ENCODE data around the gene DOCK3. TPM values are rescaled to one million over a fixed set of nuclear protein-coding genes. Genes with fewer than 3 reads are reported as not detected.

The DOCK3 gene
- total and polyA plus RNA-seq, 4 donors: 0.01 to 0.08 (median 0.06) TPM; not detected in 1

GRCh38 chr3:51343918-51344687, 669.4 kb downstream of the DOCK3 start (continued):
- TF ChIP-seq NR2F2 (IDR thresholded peaks at IDR 0.05): no peak
- no peak for TF ChIP-seq TAF1 (conservative IDR thresholded peaks at IDR 0.05)

GRCh38 chr3:51350751-51351150, 676.0 kb downstream of the DOCK3 start:
- H3K9ac ChIP-seq (ENCODE audit: low read depth in 1 of 2, low read length in 2 of 2): no peak overlapping the region
- 92% methylated on average over 1 of the region's 1 CpG for WGBS
- TF ChIP-seq, protein P1, sequence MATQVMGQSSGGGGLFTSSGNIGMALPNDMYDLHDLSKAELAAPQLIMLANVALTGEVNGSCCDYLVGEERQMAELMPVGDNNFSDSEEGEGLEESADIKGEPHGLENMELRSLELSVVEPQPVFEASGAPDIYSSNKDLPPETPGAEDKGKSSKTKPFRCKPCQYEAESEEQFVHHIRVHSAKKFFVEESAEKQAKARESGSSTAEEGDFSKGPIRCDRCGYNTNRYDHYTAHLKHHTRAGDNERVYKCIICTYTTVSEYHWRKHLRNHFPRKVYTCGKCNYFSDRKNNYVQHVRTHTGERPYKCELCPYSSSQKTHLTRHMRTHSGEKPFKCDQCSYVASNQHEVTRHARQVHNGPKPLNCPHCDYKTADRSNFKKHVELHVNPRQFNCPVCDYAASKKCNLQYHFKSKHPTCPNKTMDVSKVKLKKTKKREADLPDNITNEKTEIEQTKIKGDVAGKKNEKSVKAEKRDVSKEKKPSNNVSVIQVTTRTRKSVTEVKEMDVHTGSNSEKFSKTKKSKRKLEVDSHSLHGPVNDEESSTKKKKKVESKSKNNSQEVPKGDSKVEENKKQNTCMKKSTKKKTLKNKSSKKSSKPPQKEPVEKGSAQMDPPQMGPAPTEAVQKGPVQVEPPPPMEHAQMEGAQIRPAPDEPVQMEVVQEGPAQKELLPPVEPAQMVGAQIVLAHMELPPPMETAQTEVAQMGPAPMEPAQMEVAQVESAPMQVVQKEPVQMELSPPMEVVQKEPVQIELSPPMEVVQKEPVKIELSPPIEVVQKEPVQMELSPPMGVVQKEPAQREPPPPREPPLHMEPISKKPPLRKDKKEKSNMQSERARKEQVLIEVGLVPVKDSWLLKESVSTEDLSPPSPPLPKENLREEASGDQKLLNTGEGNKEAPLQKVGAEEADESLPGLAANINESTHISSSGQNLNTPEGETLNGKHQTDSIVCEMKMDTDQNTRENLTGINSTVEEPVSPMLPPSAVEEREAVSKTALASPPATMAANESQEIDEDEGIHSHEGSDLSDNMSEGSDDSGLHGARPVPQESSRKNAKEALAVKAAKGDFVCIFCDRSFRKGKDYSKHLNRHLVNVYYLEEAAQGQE (IDR thresholded peaks at IDR 0.05): no peak
- no peak for TF ChIP-seq FOXA2 (IDR thresholded peaks at IDR 0.05)

GRCh38 chr3:51353131-51353530, 678.4 kb downstream of the DOCK3 start:
- DNase-seq (ENCODE audit: low spot score): no peak
- Histone ChIP-seq H3K9ac (ENCODE audit: low read depth in 1 of 2, low read length in 2 of 2) (no peak overlapping the region), H3K4me1 (ENCODE audit: control insufficient read depth in 4 of 4, insufficient read depth in 4 of 4, low read length in 3 of 4) (no peaks in the 10 kb centered on the region), H3K9me3 (ENCODE audit: control insufficient read depth in 4 of 4, low read length in 3 of 4) (no peaks in the 10 kb centered on the region), H3K4me3 (ENCODE audit: low read depth in 1 of 3, low read length in 3 of 3) (no peak overlapping the region), H3K27ac (ENCODE audit: low read depth in 1 of 2, low read length in 2 of 2) (no peak overlapping the region), H3K36me3 (ENCODE audit: control insufficient read depth in 4 of 4, insufficient read depth in 3 of 4, low read depth in 1 of 4, low read length in 3 of 4) (no peaks in the 10 kb centered on the region), H3K27me3 (ENCODE audit: control insufficient read depth in 4 of 4, insufficient read depth in 4 of 4, low read length in 3 of 4) (no peaks in the 10 kb centered on the region)
- TF ChIP-seq, protein P2, sequence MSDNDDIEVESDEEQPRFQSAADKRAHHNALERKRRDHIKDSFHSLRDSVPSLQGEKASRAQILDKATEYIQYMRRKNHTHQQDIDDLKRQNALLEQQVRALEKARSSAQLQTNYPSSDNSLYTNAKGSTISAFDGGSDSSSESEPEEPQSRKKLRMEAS (IDR thresholded peaks at IDR 0.05): no peak
- TF ChIP-seq HNF4A (conservative IDR thresholded peaks at IDR 0.05) (no peak), FOXA2 (IDR thresholded peaks at IDR 0.05) (no peak), YY1 (IDR thresholded peaks at IDR 0.05) (no peak), EGR1 (IDR thresholded peaks at IDR 0.05; ENCODE audit: low read depth in 2 of 2) (no peak), GABPA (IDR thresholded peaks at IDR 0.05 in 1 of 2, conservative IDR thresholded peaks at IDR 0.05 in 1 of 2) (no peak), TAF1 (conservative IDR thresholded peaks at IDR 0.05) (no peak), RAD21 (IDR thresholded peaks at IDR 0.05) (no peak), JUND (IDR thresholded peaks at IDR 0.05) (no peak), NR2F2 (IDR thresholded peaks at IDR 0.05) (no peak), RXRA (IDR thresholded peaks at IDR 0.05) (no peak), FOXA1 (IDR thresholded peaks at IDR 0.05) (no peak), ATF3 (IDR thresholded peaks at IDR 0.05) (no peak), SP1 (IDR thresholded peaks at IDR 0.05) (no peak)
- TF ChIP-seq, protein P1 (IDR thresholded peaks at IDR 0.05): no peak
- TF ChIP-seq, protein P3, sequence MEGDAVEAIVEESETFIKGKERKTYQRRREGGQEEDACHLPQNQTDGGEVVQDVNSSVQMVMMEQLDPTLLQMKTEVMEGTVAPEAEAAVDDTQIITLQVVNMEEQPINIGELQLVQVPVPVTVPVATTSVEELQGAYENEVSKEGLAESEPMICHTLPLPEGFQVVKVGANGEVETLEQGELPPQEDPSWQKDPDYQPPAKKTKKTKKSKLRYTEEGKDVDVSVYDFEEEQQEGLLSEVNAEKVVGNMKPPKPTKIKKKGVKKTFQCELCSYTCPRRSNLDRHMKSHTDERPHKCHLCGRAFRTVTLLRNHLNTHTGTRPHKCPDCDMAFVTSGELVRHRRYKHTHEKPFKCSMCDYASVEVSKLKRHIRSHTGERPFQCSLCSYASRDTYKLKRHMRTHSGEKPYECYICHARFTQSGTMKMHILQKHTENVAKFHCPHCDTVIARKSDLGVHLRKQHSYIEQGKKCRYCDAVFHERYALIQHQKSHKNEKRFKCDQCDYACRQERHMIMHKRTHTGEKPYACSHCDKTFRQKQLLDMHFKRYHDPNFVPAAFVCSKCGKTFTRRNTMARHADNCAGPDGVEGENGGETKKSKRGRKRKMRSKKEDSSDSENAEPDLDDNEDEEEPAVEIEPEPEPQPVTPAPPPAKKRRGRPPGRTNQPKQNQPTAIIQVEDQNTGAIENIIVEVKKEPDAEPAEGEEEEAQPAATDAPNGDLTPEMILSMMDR (IDR thresholded peaks at IDR 0.05; ENCODE audit: low read depth, low read length, missing input control): no peak
- TF ChIP-seq, protein P4, sequence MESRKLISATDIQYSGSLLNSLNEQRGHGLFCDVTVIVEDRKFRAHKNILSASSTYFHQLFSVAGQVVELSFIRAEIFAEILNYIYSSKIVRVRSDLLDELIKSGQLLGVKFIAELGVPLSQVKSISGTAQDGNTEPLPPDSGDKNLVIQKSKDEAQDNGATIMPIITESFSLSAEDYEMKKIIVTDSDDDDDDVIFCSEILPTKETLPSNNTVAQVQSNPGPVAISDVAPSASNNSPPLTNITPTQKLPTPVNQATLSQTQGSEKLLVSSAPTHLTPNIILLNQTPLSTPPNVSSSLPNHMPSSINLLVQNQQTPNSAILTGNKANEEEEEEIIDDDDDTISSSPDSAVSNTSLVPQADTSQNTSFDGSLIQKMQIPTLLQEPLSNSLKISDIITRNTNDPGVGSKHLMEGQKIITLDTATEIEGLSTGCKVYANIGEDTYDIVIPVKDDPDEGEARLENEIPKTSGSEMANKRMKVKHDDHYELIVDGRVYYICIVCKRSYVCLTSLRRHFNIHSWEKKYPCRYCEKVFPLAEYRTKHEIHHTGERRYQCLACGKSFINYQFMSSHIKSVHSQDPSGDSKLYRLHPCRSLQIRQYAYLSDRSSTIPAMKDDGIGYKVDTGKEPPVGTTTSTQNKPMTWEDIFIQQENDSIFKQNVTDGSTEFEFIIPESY (IDR thresholded peaks at IDR 0.05): no peak
- WGBS: 92% methylated on average over 4 of the region's 4 CpGs

More at GRCh38 chr3:51350751-51351150, 676.0 kb downstream of the DOCK3 start:
- Histone ChIP-seq H3K27ac (ENCODE audit: low read depth in 1 of 2, low read length in 2 of 2) (no peak overlapping the region), H3K4me1 (ENCODE audit: control insufficient read depth in 4 of 4, insufficient read depth in 4 of 4, low read length in 3 of 4) (no peaks in the 10 kb centered on the region), H3K36me3 (ENCODE audit: control insufficient read depth in 4 of 4, insufficient read depth in 3 of 4, low read depth in 1 of 4, low read length in 3 of 4) (no peaks in the 10 kb centered on the region), H3K27me3 (ENCODE audit: control insufficient read depth in 4 of 4, insufficient read depth in 4 of 4, low read length in 3 of 4) (no peaks in the 10 kb centered on the region), H3K9me3 (ENCODE audit: control insufficient read depth in 4 of 4, low read length in 3 of 4) (no peaks in the 10 kb centered on the region), H3K4me3 (ENCODE audit: low read depth in 1 of 3, low read length in 3 of 3) (no peak overlapping the region)
- DNase-seq (ENCODE audit: low spot score): no peak

All from liver (tissue), 9 donors.